Caco-2 (cell line): ENCODE results near the gene CTLA4. TPM values are rescaled to one million over a fixed set of nuclear protein-coding genes. Genes with fewer than 3 reads are reported as not detected.

ENCODE experiments used
- BruUV-seq: library from RNA; stranded (reverse); fragments of 400-500 nt; replicated peaks from 2 replicates; lab custom pipeline; 2021; lab: Mats Ljungman, UMichigan
- CTCF ChIA-PET: fragments of 300-600 bp; sonication (Branson Sonifier 250); formaldehyde crosslinking; loops from one replicate; lab custom pipeline; 2022; ENCODE audit warnings: antibody characterized with exemption; lab: Charles Lee
- POLR2A ChIA-PET: fragments of 300-600 bp; sonication (Branson Sonifier 250); formaldehyde crosslinking; loops from one replicate; lab custom pipeline; 2022; ENCODE audit warnings: antibody characterized with exemption; lab: Charles Lee
- DNase-seq, 2 experiments: peaks; one replicate each; pipeline versions ENCODE4 v3.0.0 to v3.0.0-alpha.2; 2020 to 2022
- H3K27me3 ChIP-seq: replicated peaks from 2 replicates; pipeline ENCODE4 v1.6.0; 2011; ENCODE audit warnings: low read length; ENCODE audit not compliant: control insufficient read depth, insufficient read depth
- H3K36me3 ChIP-seq: 2 replicates; pipeline ENCODE4 v1.5.1; 2011; ENCODE audit warnings: low read length; ENCODE audit not compliant: control insufficient read depth, insufficient read depth
- H3K4me1 ChIP-seq: fragments of 250-450 bp; sonication (Bioruptor Pico); 2 replicates; pipeline ENCODE4 v1.5.1; 2020; ENCODE audit warnings: mild to moderate bottlenecking
- H3K4me3 ChIP-seq: 2 replicates; pipeline ENCODE4 v1.5.1; 2011; ENCODE audit warnings: low read depth, mild to moderate bottlenecking, control low read depth, low read length
- H3K9me3 ChIP-seq: fragments of 250-450 bp; sonication (Bioruptor Pico); 2 replicates; pipeline ENCODE4 v1.5.1; 2020; ENCODE audit warnings: mild to moderate bottlenecking, moderate library complexity
- H3K27ac Mint-ChIP-seq: one replicate; pipeline ENCODE4 v1.8.0; 2022; ENCODE audit warnings: mixed read lengths; ENCODE audit not compliant: unreplicated experiment
- H3K27me3 Mint-ChIP-seq: one replicate; pipeline ENCODE4 v1.8.0; 2022; ENCODE audit warnings: mixed read lengths; ENCODE audit not compliant: insufficient read depth, unreplicated experiment
- H3K36me3 Mint-ChIP-seq: one replicate; pipeline ENCODE4 v1.8.0; 2022; ENCODE audit warnings: mild to moderate bottlenecking, mixed read lengths; ENCODE audit not compliant: insufficient read depth, unreplicated experiment
- H3K4me1 Mint-ChIP-seq: one replicate; pipeline ENCODE4 v1.8.0; 2022; ENCODE audit warnings: low read depth, mixed read lengths; ENCODE audit not compliant: unreplicated experiment
- H3K4me3 Mint-ChIP-seq: one replicate; pipeline ENCODE4 v1.8.0; 2022; ENCODE audit warnings: mild to moderate bottlenecking, moderate library complexity, mixed read lengths; ENCODE audit not compliant: unreplicated experiment
- H3K9me3 Mint-ChIP-seq: one replicate; pipeline ENCODE4 v1.8.0; 2022; ENCODE audit warnings: mixed read lengths; ENCODE audit not compliant: unreplicated experiment
- intact Hi-C: fragments of 100-400 bp; cut with micrococcal nuclease; formaldehyde crosslinking; loops from one replicate; pipeline ENCODE4 v1.10.0; 2022; ENCODE audit not compliant: unreplicated experiment
- total RNA-seq: library from RNA; stranded (reverse); gene quantifications from 2 replicates; pipeline ENCODE4 v1.2.3, GENCODE V29; 2022
- TF ChIP-seq, protein P1 (sequence below), 2 experiments: fragments of 200-600 bp in 1 of 2; IDR thresholded peaks; 1 replicate in 1 of 2; 2 replicates in 1 of 2; pipeline versions ENCODE4 v1.5.1 to v1.8.0; 2011 to 2022; ENCODE audit warnings: antibody characterized with exemption in 1 of 2, control low read depth in 1 of 2, inconsistent platforms in 1 of 2, low read depth in 1 of 2, low read length in 1 of 2, mild to moderate bottlenecking in 1 of 2, moderate library complexity in 1 of 2; ENCODE audit not compliant: insufficient read depth in 1 of 2, severe bottlenecking in 1 of 2, unreplicated experiment in 1 of 2

The CTLA4 gene
- total RNA-seq, 1 experiment from 2014 or later: 0.43 TPM

DNA sequence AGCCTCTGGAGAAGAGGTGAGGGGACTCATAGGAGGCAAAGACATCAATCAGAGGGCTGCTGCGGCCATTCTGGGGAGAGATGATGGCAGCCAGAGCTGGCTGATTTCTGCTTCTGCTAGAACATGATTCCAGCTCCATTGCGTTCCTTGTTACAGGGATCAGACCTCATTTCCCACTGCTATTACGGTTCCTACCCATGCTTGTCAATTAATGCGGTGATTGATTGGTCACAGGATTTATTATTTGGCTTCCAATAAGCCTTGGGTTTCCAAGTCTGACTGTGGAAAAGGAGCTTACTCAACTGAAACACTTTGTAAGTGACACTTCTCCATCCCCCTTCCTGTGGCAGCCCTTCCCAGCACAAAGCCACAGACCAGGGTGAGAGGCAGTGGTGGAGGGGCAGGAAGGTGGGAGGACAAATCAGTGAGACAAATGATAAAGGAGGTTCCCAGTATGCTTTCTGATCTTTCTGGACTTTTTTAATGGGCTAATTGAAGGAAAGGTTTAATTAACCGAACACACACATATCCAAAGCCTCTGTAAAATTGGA is 26.8 kb upstream of the CTLA4 start:
- no TSS peak for BruUV-seq

GRCh38 chr2:203841654-203842053 is 25.9 kb upstream of the CTLA4 start:
- H3K9me3 ChIP-seq: no peaks in the 10 kb centered on the region
- no peaks in the 10 kb centered on the region for H3K36me3 ChIP-seq
- Mint-ChIP-seq H3K36me3 (no peaks in the 10 kb centered on the region), H3K9me3 (no peaks in the 10 kb centered on the region), H3K4me3 (no peak overlapping the region), H3K4me1 (no peaks in the 10 kb centered on the region), H3K27ac (no peak overlapping the region), H3K27me3 (peaks cover 9% of the 10 kb centered on the region)
- intact Hi-C loops: no loop called here
- no peaks in the 10 kb centered on the region for H3K27me3 ChIP-seq
- no peaks in the 10 kb centered on the region for H3K4me1 ChIP-seq
- no peak for DNase-seq
- no peak overlapping the region for H3K4me3 ChIP-seq
- POLR2A ChIA-PET: no interaction called here
- TF ChIP-seq, protein P1, sequence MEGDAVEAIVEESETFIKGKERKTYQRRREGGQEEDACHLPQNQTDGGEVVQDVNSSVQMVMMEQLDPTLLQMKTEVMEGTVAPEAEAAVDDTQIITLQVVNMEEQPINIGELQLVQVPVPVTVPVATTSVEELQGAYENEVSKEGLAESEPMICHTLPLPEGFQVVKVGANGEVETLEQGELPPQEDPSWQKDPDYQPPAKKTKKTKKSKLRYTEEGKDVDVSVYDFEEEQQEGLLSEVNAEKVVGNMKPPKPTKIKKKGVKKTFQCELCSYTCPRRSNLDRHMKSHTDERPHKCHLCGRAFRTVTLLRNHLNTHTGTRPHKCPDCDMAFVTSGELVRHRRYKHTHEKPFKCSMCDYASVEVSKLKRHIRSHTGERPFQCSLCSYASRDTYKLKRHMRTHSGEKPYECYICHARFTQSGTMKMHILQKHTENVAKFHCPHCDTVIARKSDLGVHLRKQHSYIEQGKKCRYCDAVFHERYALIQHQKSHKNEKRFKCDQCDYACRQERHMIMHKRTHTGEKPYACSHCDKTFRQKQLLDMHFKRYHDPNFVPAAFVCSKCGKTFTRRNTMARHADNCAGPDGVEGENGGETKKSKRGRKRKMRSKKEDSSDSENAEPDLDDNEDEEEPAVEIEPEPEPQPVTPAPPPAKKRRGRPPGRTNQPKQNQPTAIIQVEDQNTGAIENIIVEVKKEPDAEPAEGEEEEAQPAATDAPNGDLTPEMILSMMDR (IDR thresholded peaks at IDR 0.05; ENCODE audit: insufficient read depth in 1 of 2, low read depth in 1 of 2, low read length in 1 of 2, severe bottlenecking in 1 of 2, unreplicated experiment in 1 of 2): no peak
- CTCF ChIA-PET: no interaction called here
- no TSS peak for BruUV-seq

More for the DNA sequence above, 26.8 kb upstream of the CTLA4 start:
- no peaks in the 10 kb centered on the region for H3K36me3 ChIP-seq
- no peak overlapping the region for H3K27ac Mint-ChIP-seq
- POLR2A ChIA-PET: no interaction called here
- no peaks in the 10 kb centered on the region for H3K4me1 ChIP-seq
- DNase-seq: no peak
- H3K4me3 Mint-ChIP-seq: no peak overlapping the region
- H3K27me3 ChIP-seq: no peaks in the 10 kb centered on the region
- no peaks in the 10 kb centered on the region for H3K4me1 Mint-ChIP-seq
- no peaks in the 10 kb centered on the region for H3K36me3 Mint-ChIP-seq
- no peaks in the 10 kb centered on the region for H3K9me3 ChIP-seq
- TF ChIP-seq, protein P1 (IDR thresholded peaks at IDR 0.05; ENCODE audit: insufficient read depth in 1 of 2, low read depth in 1 of 2, low read length in 1 of 2, severe bottlenecking in 1 of 2, unreplicated experiment in 1 of 2): no peak
- H3K9me3 Mint-ChIP-seq: no peaks in the 10 kb centered on the region
- intact Hi-C loops: no loop called here
- H3K4me3 ChIP-seq: no peak overlapping the region
- CTCF ChIA-PET: no interaction called here
- peaks cover 9% of the 10 kb centered on the region for H3K27me3 Mint-ChIP-seq

DNA sequence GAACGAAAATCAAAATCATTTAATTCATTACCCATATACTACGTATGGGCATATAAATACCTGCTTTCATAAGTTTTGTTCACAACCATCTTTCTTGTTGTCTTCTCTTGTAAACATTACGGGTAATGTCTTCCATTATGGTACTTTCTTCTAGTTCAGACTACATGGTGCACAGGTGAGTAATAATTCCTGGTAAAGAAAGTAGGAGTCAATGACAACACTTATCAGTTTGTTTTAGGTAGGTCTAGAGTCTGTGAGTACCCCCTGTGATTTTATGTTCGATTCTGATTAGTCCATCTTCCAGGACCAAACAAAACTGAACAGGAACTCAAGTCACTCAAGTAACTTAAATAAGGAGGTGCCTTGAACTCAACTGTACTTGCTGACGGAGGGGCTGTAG is 25.2 kb upstream of the CTLA4 start:
- POLR2A ChIA-PET: no interaction called here
- TF ChIP-seq, protein P1 (IDR thresholded peaks at IDR 0.05; ENCODE audit: insufficient read depth in 1 of 2, low read depth in 1 of 2, low read length in 1 of 2, severe bottlenecking in 1 of 2, unreplicated experiment in 1 of 2): no peak
- H3K9me3 Mint-ChIP-seq: no peaks in the 10 kb centered on the region
- H3K36me3 Mint-ChIP-seq: no peaks in the 10 kb centered on the region
- Histone ChIP-seq H3K27me3 (no peaks in the 10 kb centered on the region), H3K4me1 (no peaks in the 10 kb centered on the region), H3K36me3 (no peaks in the 10 kb centered on the region), H3K9me3 (no peaks in the 10 kb centered on the region), H3K4me3 (no peak overlapping the region)
- BruUV-seq: no TSS peak
- H3K27me3 Mint-ChIP-seq: peaks cover 9% of the 10 kb centered on the region
- DNase-seq: no peak
- no peaks in the 10 kb centered on the region for H3K4me1 Mint-ChIP-seq
- H3K27ac Mint-ChIP-seq: no peak overlapping the region
- H3K4me3 Mint-ChIP-seq: no peak overlapping the region
- intact Hi-C loops: no loop called here
- CTCF ChIA-PET: no interaction called here
